Activated gamma-delta T cell treated with anti-CD3 and anti-CD28 coated beads, Interleukin-2, amount 50 U/mL, for 16 hours (primary cell): ENCODE results near the gene SRD5A1.
A peak's percentile ranks its signal among the peaks of the same experiment; 100 is the strongest.

Experiments used
- DNase-seq: peaks from one replicate; pipeline ENCODE4 v3.0.0-alpha.2; 2020; ENCODE audit warnings: low read depth

SRD5A1 gene

GRCh38 chr5:6686501-6686900, 53.3 kb downstream of the SRD5A1 start:
- no peak for DNase-seq

GRCh38 chr5:6686915-6687409, 53.7 kb downstream of the SRD5A1 start:
- no peak for DNase-seq

GRCh38 chr5:6687505-6687904, 54.3 kb downstream of the SRD5A1 start:
- DNase-seq: no peak

GRCh38 chr5:6692906-6693305, 59.7 kb downstream of the SRD5A1 start:
- DNase-seq: no peak

GRCh38 chr5:6698696-6699095, 65.5 kb downstream of the SRD5A1 start:
- no peak for DNase-seq

- DNase-seq: no peak
These were observed 66.1 kb downstream of the SRD5A1 start for GRCh38 chr5:6699357-6699756.

GRCh38 chr5:6700074-6700684, 66.9 kb downstream of the SRD5A1 start:
- no peak for DNase-seq

- DNase-seq: no peak
These were observed 67.6 kb downstream of the SRD5A1 start for GRCh38 chr5:6700685-6701355.

- DNase-seq: no peak
These were observed 68.3 kb downstream of the SRD5A1 start for GRCh38 chr5:6701491-6701890.

- no peak for DNase-seq
These were observed 69.4 kb downstream of the SRD5A1 start for GRCh38 chr5:6702633-6703032.

GRCh38 chr5:6703806-6704205, 70.6 kb downstream of the SRD5A1 start:
- DNase-seq: no peak

- no peak for DNase-seq
These were observed 71.2 kb downstream of the SRD5A1 start for GRCh38 chr5:6704361-6704851.

GRCh38 chr5:6705088-6705487, 71.8 kb downstream of the SRD5A1 start:
- no peak for DNase-seq

GRCh38 chr5:6705959-6706358, 72.7 kb downstream of the SRD5A1 start:
- no peak for DNase-seq

GRCh38 chr5:6707852-6708251, 74.6 kb downstream of the SRD5A1 start:
- no peak for DNase-seq

GRCh38 chr5:6708814-6709213, 75.6 kb downstream of the SRD5A1 start:
- DNase-seq: no peak

- no peak for DNase-seq
These were observed 76.8 kb downstream of the SRD5A1 start for GRCh38 chr5:6710070-6710469.

- no peak for DNase-seq
These were observed 77.5 kb downstream of the SRD5A1 start for GRCh38 chr5:6710551-6711318.

- DNase-seq: no peak
These were observed 78.3 kb downstream of the SRD5A1 start for GRCh38 chr5:6711409-6712141.

GRCh38 chr5:6712142-6712576, 78.9 kb downstream of the SRD5A1 start:
- DNase-seq: peak; percentile 18

GRCh38 chr5:6712577-6713273, 79.5 kb downstream of the SRD5A1 start:
- DNase-seq: peak; percentile 94
